Uterus (tissue), 4 donors: ENCODE data around the gene SMAD9. TPM values are rescaled to one million over a fixed set of nuclear protein-coding genes. Genes with fewer than 3 reads are reported as not detected.

Experiments
- DNase-seq, 2 donors: peaks; one replicate each; pipeline ENCODE4 v3.0.0-alpha.2; 2019 to 2020
- H3K27ac ChIP-seq, 2 donors: fragments of 200-600 bp; sonication (generic); 1 replicate in 1 of 2; 2 replicates in 1 of 2; pipeline ENCODE4 v1.5.1; 2016 to 2018
- H3K27me3 ChIP-seq, 2 donors: fragments of 200-600 bp; sonication (generic); one replicate each; pipeline ENCODE4 v1.5.1; 2018 to 2019; ENCODE audit warnings: control low read depth in 1 of 2
- H3K36me3 ChIP-seq, 2 donors: fragments of 200-600 bp; sonication (generic); one replicate each; pipeline ENCODE4 v1.5.1; 2019; ENCODE audit warnings: control low read depth in 1 of 2
- H3K4me1 ChIP-seq, 2 donors: fragments of 200-600 bp; sonication (generic); one replicate each; pipeline ENCODE4 v1.5.1; 2018 to 2019; ENCODE audit warnings: control low read depth in 1 of 2
- H3K4me3 ChIP-seq, 2 donors: fragments of 200-600 bp; sonication (generic); 1 replicate in 1 of 2; 2 replicates in 1 of 2; pipeline ENCODE4 v1.5.1; 2018 to 2019; ENCODE audit warnings: mild to moderate bottlenecking in 1 of 2
- H3K9me3 ChIP-seq, 2 donors: fragments of 200-600 bp; sonication (generic); one replicate each; pipeline ENCODE4 v1.5.1; 2019; ENCODE audit warnings: control low read depth in 1 of 2
- CTCF ChIP-seq, 4 experiments: fragments of 200-600 bp in 2 of 4; fragments of 450-650 bp in 2 of 4; sonication (generic) in 2 of 4; IDR thresholded peaks; one replicate each; pipeline ENCODE4 v1.5.1; 2016 to 2019; ENCODE audit warnings: antibody characterized with exemption in 4 of 4, mild to moderate bottlenecking in 2 of 4, moderate library complexity in 1 of 4
- POLR2A ChIP-seq, 2 donors: fragments of 450-650 bp; IDR thresholded peaks; one replicate each; pipeline ENCODE4 v1.6.1; 2016; ENCODE audit warnings: antibody characterized with exemption in 2 of 2, mild to moderate bottlenecking in 1 of 2, moderate library complexity in 1 of 2
- intact Hi-C: fragments of 100-400 bp; cut with DNase I; formaldehyde crosslinking; loops from one replicate; pipeline ENCODE4 v1.15.1; 2023; ENCODE audit warnings: low total_unique reads
- total RNA-seq, 4 donors: library from RNA; depleted of rRNA in 3 of 4; stranded (reverse); fragments of >200 nt in 3 of 4; gene quantifications; one replicate each; pipeline versions ENCODE4 v1.1.0 to v1.2.4, GENCODE V29; 2014 to 2023
- donor health status: DM: yes; HTN: yes; CAD: no.

SMAD9 gene
- total RNA-seq, 4 donors from 2014 or later = 3.6 to 31.0 (median 23.9) TPM

DNA sequence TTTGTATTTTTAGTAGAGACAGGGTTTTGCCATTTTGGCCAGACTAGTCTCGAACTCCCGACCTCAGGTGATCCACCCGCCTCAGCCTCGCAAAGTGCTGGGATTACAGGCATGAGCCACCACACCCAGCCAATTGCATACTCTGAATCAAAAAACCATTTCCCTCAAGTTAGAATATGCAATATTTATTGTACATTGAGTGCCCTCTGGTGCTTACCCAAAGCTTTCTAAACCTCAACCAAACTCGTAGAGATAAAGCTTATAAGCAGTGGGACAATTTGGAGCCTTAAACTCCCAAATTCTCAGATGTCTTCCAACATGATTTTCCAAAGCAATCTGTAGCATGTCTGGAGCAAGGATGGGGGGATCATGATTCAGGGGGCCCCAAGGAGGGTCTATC, 78.6 kb downstream of the SMAD9 start:
- H3K27ac ChIP-seq = no peak overlapping the region
- H3K4me3 ChIP-seq = no peak overlapping the region
- H3K4me1 ChIP-seq = no peaks in the 10 kb centered on the region
- no peak for DNase-seq
- no peaks in the 10 kb centered on the region for H3K27me3 ChIP-seq
- intact Hi-C loops = no loop called here
- no peak for TF ChIP-seq CTCF (IDR thresholded peaks at IDR 0.05)
- no peak for TF ChIP-seq POLR2A (IDR thresholded peaks at IDR 0.05)
- H3K36me3 ChIP-seq = no peaks in the 10 kb centered on the region
- no peaks in the 10 kb centered on the region for H3K9me3 ChIP-seq

GRCh38 chr13:36840718-36841250, 79.3 kb downstream of the SMAD9 start:
- Histone ChIP-seq H3K27ac (no peak overlapping the region), H3K9me3 (no peaks in the 10 kb centered on the region), H3K4me3 (no peak overlapping the region), H3K36me3 (no peaks in the 10 kb centered on the region), H3K4me1 (no peaks in the 10 kb centered on the region), H3K27me3 (no peaks in the 10 kb centered on the region)
- intact Hi-C loops = no loop called here
- no peak for DNase-seq
- TF ChIP-seq CTCF (IDR thresholded peaks at IDR 0.05) (no peak), POLR2A (IDR thresholded peaks at IDR 0.05) (no peak)

DNA sequence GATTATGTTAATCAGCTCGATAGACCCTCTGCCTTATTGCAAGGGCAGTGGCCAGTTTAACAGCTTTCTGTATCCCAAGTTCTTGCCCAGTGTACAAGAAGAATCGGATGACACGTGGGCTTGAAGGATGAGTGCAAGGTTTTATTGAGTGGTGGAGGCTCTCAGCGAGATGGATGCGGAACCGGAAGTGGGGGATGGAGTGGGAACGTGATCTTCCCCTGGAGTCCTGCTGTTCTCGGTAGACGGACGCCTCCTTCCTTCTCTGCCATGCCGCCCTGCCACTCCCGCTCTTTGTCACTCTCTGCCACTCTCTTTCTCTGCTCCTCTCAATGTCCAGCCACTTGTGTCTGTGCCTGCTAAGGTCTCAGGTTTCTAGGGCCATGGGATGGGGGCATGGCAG, 80.1 kb downstream of the SMAD9 start:
- DNase-seq = no peak
- Histone ChIP-seq H3K4me3 (no peak overlapping the region), H3K27me3 (no peaks in the 10 kb centered on the region), H3K4me1 (no peaks in the 10 kb centered on the region), H3K27ac (no peak overlapping the region), H3K9me3 (no peaks in the 10 kb centered on the region), H3K36me3 (no peaks in the 10 kb centered on the region)
- intact Hi-C loops = no loop called here
- TF ChIP-seq CTCF (IDR thresholded peaks at IDR 0.05) = no peak
- TF ChIP-seq POLR2A (IDR thresholded peaks at IDR 0.05) = no peak

- no peaks in the 10 kb centered on the region for H3K9me3 ChIP-seq
Observed at GRCh38 chr13:36839281-36839680, 80.8 kb downstream of the SMAD9 start.

More at GRCh38 chr13:36839281-36839680, 80.8 kb downstream of the SMAD9 start:
- Histone ChIP-seq H3K27ac (no peak overlapping the region), H3K27me3 (no peaks in the 10 kb centered on the region), H3K4me3 (no peak overlapping the region), H3K4me1 (no peaks in the 10 kb centered on the region), H3K36me3 (no peaks in the 10 kb centered on the region)
- DNase-seq = no peak
- intact Hi-C loops = no loop called here
- TF ChIP-seq POLR2A (IDR thresholded peaks at IDR 0.05) = no peak
- no peak for TF ChIP-seq CTCF (IDR thresholded peaks at IDR 0.05)
